HG03175 (cell line): ENCODE data around the gene OR9I1.

Experiments
- ATAC-seq: cut with Tn5 transposase; IDR thresholded peaks from one replicate; pipeline ENCODE4 v1.9.1; 2021; ENCODE audit warnings: mild to moderate bottlenecking, moderate library complexity; ENCODE audit not compliant: unreplicated experiment

The OR9I1 gene

DNA sequence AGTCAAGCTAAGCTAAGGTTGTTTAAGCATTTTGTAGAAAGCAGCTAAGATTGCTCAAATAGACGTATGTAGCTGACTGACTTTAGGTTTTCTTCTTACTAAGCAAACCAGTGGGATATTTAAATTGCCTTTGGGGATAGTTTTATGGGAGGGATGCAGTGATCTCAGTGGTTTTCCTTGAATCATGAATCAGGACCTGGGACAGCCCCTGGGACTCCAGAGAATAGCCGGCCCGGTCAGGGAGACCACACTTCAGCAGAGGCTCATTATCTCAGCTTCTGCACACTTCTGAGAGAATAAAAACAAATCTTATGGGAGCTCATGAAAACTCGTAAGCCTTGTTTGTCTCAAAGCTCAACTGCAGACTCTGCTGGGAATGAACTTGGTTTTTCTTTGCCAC, at the start of gene OR9I1:
Gene OR9I1, minus strand, starts transcription at position 62 of the 400 bp plus-strand sequence. CDS start 6,086 bp downstream, outside the sequence.
- ATAC-seq, result no peak

GRCh38 chr11:58165504-58166106, 40.3 kb upstream of the OR9I1 start:
- ATAC-seq, result no peak

- no peak for ATAC-seq
These were observed 39.7 kb upstream of the OR9I1 start for GRCh38 chr11:58164990-58165389.

DNA sequence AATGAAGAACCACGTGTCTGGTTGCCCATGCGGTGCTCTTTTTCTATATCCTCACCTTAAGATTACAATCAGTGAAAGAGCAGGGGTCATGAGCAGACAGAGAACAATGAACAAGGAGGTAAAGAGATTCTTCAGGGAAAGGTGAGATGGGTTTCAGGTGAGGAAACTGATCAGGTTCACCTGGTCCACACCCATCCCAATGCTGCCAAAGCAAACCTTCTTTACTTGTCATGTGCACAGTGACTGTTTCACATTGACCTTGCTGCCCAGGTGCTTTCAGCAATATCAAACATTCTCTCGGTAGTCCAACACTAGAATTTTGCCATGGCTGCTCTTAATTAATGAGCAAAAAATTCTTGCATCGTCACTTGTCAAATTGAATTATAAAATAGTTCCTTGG, 39.1 kb upstream of the OR9I1 start:
- ATAC-seq, result no peak

DNA sequence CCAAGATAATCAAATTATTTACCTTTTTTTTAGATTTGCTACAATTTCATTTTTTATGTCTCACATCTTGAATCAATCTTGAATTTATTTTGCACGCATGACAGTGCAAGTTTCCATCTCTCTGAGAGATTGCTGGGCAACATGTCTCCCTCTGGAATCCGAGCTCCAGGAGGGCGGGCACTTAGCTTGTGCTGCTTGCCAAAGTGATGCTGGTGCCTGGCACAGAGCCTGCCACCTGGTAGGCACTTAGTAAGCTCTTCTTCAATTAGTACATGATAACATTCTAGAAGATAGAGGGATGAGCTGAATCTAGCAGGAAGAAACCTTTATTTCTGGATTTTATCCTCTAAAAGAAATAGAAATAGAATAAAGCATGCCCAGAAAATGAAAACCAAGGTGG, 27.5 kb upstream of the OR9I1 start:
- no peak for ATAC-seq

GRCh38 chr11:58142761-58143160, 17.4 kb upstream of the OR9I1 start:
- ATAC-seq, result no peak

GRCh38 chr11:58135171-58135570, 9.8 kb upstream of the OR9I1 start:
- no peak for ATAC-seq

- no peak for ATAC-seq
These were observed 8.8 kb upstream of the OR9I1 start for GRCh38 chr11:58134151-58134550.

DNA sequence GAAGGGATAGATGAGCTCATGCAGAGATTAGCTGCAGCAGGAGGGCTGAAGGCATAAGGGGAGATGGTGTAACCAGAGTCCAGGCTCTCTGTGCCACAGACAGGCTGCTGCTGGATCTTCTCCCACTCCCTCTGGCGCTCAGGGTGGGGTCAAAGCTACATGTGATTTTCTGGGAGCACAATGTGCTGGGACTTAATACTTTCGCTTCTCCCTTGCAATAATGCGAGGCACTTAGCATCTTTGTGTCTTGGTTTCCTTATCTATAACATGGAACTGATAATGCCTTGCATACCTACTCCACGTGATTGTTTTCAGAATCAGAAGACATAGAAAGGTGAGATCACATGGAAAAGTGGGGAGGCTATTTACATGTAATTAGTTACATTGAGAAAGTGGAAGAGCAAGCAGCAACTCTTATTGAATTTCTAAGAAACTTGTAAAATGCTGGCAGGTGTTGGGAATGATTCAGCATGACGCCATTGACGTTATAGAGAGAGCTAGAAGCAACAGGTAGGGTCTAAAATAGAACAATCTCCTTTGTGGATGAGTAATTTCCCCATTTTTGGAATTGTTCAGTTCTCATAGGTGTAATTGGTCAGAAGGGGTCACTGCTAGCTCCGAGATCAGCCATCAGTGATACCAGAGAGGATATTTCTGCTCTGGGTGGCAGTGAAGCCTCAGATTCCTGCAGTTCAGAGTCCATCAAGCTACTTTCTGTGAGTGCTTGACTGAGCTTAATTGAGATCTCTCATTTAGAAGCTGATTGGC, 8.2 kb upstream of the OR9I1 start:
- no peak for ATAC-seq

- no peak for ATAC-seq
These were observed 2.0 kb upstream of the OR9I1 start for GRCh38 chr11:58127350-58127749.

DNA sequence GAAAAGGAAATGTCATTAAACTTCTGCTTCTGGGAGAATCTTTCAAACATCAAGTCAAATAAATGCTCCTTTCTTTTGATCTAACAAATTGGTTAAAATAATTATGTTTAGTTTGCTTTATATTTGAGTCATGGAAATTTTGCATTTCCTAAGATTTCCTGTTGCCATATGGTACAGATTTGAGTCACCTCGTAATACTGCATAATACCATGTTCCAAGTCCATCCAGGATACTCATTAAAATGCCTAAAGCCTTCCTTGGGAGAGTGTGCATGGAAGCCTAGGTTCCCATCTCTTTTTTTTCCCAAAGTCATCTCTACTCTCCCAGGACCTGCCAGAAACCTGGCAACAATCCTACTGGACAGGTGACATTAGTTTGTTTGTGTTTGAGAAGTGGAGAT, 4.2 kb downstream of the OR9I1 start:
- no peak for ATAC-seq

- no peak for ATAC-seq
These were observed 27.9 kb downstream of the OR9I1 start for GRCh38 chr11:58097437-58097836.

GRCh38 chr11:58086528-58086927, 38.8 kb downstream of the OR9I1 start:
- no peak for ATAC-seq

GRCh38 chr11:58075781-58076180, 49.5 kb downstream of the OR9I1 start:
- no peak for ATAC-seq

DNA sequence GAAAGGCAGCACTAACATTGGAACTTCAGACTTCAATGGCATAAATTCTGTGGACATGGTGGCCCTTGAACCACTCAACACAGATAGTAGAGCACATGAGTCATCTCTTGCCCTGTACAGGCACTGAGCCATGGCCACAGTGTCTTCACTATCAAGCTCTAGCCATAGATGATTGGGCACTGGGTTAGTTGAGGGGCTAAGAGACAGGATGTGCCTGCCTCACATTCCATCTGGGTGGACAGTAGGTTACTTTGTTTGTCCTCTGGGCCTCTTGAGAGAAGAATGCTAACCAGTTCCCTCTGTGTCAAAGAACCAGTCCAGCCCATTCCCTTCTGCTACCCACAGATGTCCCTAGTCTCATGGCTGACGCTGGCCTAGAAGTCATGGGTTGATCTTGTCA, 54.7 kb downstream of the OR9I1 start:
- ATAC-seq, result no peak

DNA sequence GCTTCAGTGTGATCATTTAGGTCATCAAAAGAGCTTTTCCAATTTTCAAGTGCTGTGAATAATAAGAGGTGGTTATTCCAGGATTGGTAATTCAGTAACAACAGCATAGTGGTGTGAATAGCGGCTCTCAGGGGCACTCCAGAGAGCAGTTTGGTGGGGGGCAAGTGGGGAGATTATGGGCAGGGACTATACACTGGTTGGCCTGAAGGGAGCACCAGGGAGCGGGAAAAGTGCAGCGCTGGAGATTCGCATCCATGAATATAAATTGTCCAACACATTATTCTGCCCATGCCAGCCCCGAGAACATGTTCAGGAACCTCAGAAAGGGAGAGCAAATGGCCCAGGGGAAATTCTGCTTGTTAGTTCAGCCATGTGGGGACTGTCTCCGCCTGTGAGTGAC, 56.7 kb downstream of the OR9I1 start:
- ATAC-seq, result no peak

DNA sequence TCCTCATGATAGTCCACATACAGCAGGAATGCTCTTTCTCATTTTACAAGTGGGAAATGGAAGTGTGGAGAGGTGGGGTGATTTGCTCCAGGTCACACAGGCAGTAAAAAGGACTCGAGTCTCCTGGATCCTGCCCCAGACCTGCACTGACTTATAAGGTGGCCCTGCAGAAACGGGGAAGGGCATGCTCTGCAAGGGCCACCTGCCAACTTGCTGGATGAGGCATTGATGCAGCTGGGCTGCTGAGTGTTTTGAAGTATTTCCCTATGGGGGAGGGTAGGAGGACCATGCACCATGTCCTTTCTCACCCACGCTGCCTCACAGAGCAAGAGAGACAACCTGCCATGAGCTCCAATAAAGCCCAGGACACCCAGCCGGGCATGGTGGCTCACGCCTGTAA, 57.6 kb downstream of the OR9I1 start:
- ATAC-seq, result no peak
